SK-N-SH treated with all-trans-retinoic acid at 6 μM for 48 hours (cell line): Measurements from ENCODE around the gene CFAP221.

Source experiments
- CSDC2 ChIP-seq: fragments of 250-450 bp; sonication (Bioruptor Pico); IDR thresholded peaks from 2 replicates; pipeline ENCODE4 v1.5.0; 2020; ENCODE audit warnings: mild to moderate bottlenecking, moderate library complexity
- GLIS3 ChIP-seq: fragments of 250-450 bp; sonication (Bioruptor Pico); IDR thresholded peaks from 2 replicates; pipeline ENCODE4 v1.5.0; 2020; ENCODE audit warnings: mild to moderate bottlenecking, moderate library complexity
- OSR1 ChIP-seq: fragments of 250-450 bp; sonication (Bioruptor Pico); IDR thresholded peaks from 2 replicates; pipeline ENCODE4 v1.8.0; 2022; ENCODE audit warnings: moderate library complexity, mild to moderate bottlenecking, inconsistent platforms
- RARB ChIP-seq: fragments of 250-450 bp; sonication (Bioruptor Pico); IDR thresholded peaks from 2 replicates; pipeline ENCODE4 v1.8.0; 2021; ENCODE audit warnings: mild to moderate bottlenecking, moderate library complexity
- SNAI2 ChIP-seq: fragments of 250-450 bp; sonication (Bioruptor Pico); IDR thresholded peaks from 2 replicates; pipeline ENCODE4 v1.5.0; 2020; ENCODE audit warnings: mild to moderate bottlenecking, moderate library complexity
- TCF4 ChIP-seq: fragments of 250-450 bp; sonication (Bioruptor Pico); IDR thresholded peaks from 2 replicates; pipeline ENCODE4 v1.8.0; 2021; ENCODE audit warnings: mild to moderate bottlenecking, moderate library complexity, borderline replicate concordance
- TOX ChIP-seq: fragments of 250-450 bp; sonication (Bioruptor Pico); IDR thresholded peaks from 2 replicates; pipeline ENCODE4 v1.8.0; 2021; ENCODE audit warnings: mild to moderate bottlenecking, moderate library complexity, borderline replicate concordance
- ZFP3 ChIP-seq: fragments of 250-450 bp; sonication (Bioruptor Pico); IDR thresholded peaks from 2 replicates; pipeline ENCODE4 v1.5.0; 2020; ENCODE audit warnings: mild to moderate bottlenecking, moderate library complexity
- ZFP30 ChIP-seq: fragments of 450-650 bp; formaldehyde crosslinking; IDR thresholded peaks from 2 replicates; pipeline ENCODE4 v1.5.0; 2022; ENCODE audit warnings: mild to moderate bottlenecking, moderate library complexity
- TF ChIP-seq, protein P1 (sequence below): fragments of 250-450 bp; sonication (Bioruptor Pico); IDR thresholded peaks from 2 replicates; pipeline ENCODE4 v1.5.1; 2021; ENCODE audit warnings: mild to moderate bottlenecking, moderate library complexity
- TF ChIP-seq, protein P2 (sequence below): fragments of 250-450 bp; sonication (Bioruptor Pico); IDR thresholded peaks from 2 replicates; pipeline ENCODE4 v1.8.0; 2020; ENCODE audit warnings: mild to moderate bottlenecking, moderate library complexity, borderline replicate concordance
- TF ChIP-seq, protein P3 (sequence below): fragments of 250-450 bp; sonication (Bioruptor Pico); IDR thresholded peaks from 2 replicates; pipeline ENCODE4 v1.5.1; 2020; ENCODE audit warnings: low read depth, mild to moderate bottlenecking, moderate library complexity

DNA sequence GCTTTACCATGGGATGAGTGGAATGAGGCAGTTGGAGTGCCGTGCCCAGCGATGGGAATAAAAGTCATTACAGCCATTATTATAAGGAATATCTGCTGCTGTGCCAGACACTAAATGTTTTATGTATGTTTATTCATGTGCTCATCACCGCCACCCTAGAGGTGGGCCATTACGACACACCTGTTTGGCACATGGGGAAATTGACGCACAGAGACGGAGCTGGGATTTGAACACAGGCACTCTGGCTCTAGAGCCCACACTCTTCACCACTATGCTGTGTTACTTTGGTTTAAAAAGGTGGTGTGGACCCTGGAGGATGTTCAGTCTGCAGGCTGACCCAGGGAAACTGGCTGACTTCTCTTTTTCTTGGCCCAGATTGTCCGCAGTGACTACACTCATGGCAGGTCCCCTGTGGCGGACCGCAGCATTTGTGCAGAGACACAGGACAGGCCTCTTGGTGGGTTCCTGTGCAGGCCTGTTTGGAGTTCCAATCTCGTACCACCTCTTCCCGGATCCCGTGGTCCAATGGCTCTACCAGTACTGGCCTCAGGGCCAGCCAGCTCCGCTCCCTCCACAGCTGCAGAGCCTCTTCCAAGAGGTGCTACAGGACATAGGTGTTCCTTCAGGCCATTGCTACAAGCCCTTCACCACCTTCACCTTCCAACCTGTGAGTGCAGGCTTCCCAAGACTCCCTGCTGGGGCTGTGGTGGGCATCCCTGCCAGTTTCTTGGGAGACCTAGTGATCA, 136.4 kb downstream of the CFAP221 start:
- TF ChIP-seq SNAI2 (no peak), OSR1 (no peak), GLIS3 (CRISPR knock-in tag) (no peak), TOX (CRISPR knock-in tag) (no peak), ZFP3 (CRISPR knock-in tag) (no peak), TCF4 (CRISPR knock-in tag) (no peak), ZFP30 (no peak), CSDC2 (no peak), RARB (CRISPR knock-in tag) (no peak)
- TF ChIP-seq, protein P1, sequence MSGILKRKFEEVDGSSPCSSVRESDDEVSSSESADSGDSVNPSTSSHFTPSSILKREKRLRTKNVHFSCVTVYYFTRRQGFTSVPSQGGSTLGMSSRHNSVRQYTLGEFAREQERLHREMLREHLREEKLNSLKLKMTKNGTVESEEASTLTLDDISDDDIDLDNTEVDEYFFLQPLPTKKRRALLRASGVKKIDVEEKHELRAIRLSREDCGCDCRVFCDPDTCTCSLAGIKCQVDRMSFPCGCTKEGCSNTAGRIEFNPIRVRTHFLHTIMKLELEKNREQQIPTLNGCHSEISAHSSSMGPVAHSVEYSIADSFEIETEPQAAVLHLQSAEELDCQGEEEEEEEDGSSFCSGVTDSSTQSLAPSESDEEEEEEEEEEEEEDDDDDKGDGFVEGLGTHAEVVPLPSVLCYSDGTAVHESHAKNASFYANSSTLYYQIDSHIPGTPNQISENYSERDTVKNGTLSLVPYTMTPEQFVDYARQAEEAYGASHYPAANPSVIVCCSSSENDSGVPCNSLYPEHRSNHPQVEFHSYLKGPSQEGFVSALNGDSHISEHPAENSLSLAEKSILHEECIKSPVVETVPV = no peak
- TF ChIP-seq, protein P2, sequence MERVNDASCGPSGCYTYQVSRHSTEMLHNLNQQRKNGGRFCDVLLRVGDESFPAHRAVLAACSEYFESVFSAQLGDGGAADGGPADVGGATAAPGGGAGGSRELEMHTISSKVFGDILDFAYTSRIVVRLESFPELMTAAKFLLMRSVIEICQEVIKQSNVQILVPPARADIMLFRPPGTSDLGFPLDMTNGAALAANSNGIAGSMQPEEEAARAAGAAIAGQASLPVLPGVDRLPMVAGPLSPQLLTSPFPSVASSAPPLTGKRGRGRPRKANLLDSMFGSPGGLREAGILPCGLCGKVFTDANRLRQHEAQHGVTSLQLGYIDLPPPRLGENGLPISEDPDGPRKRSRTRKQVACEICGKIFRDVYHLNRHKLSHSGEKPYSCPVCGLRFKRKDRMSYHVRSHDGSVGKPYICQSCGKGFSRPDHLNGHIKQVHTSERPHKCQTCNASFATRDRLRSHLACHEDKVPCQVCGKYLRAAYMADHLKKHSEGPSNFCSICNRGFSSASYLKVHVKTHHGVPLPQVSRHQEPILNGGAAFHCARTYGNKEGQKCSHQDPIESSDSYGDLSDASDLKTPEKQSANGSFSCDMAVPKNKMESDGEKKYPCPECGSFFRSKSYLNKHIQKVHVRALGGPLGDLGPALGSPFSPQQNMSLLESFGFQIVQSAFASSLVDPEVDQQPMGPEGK (CRISPR knock-in tag) = no peak
- TF ChIP-seq, protein P3, sequence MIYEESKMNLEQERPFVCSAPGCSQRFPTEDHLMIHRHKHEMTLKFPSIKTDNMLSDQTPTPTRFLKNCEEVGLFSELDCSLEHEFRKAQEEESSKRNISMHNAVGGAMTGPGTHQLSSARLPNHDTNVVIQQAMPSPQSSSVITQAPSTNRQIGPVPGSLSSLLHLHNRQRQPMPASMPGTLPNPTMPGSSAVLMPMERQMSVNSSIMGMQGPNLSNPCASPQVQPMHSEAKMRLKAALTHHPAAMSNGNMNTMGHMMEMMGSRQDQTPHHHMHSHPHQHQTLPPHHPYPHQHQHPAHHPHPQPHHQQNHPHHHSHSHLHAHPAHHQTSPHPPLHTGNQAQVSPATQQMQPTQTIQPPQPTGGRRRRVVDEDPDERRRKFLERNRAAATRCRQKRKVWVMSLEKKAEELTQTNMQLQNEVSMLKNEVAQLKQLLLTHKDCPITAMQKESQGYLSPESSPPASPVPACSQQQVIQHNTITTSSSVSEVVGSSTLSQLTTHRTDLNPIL (CRISPR knock-in tag) = no peak
